ENCODE measurements around the gene GP9.

GP9 gene

GRCh38 chr3:129040039-129040336 is 20.6 kb upstream of the GP9 start:
- no peak overlapping the region for H3K4me3 ChIP-seq (ENCODE audit: low read depth, low read length)
- no peak for TF ChIP-seq CTCF (IDR thresholded peaks at IDR 0.05; ENCODE audit: borderline replicate concordance, insufficient read depth, low read depth, low read length)

- no peak for TF ChIP-seq CTCF (IDR thresholded peaks at IDR 0.05; ENCODE audit: borderline replicate concordance, insufficient read depth, low read depth, low read length)
- no peak overlapping the region for H3K4me3 ChIP-seq (ENCODE audit: low read depth, low read length)
These were observed 19.8 kb upstream of the GP9 start for GRCh38 chr3:129040579-129041300.

GRCh38 chr3:129045675-129046036 is 14.9 kb upstream of the GP9 start:
- H3K4me3 ChIP-seq (ENCODE audit: low read depth, low read length) = no peak overlapping the region
- no peak for TF ChIP-seq CTCF (IDR thresholded peaks at IDR 0.05; ENCODE audit: borderline replicate concordance, insufficient read depth, low read depth, low read length)

- TF ChIP-seq CTCF (IDR thresholded peaks at IDR 0.05; ENCODE audit: borderline replicate concordance, insufficient read depth, low read depth, low read length) = no peak
- H3K4me3 ChIP-seq (ENCODE audit: low read depth, low read length) = no peak overlapping the region
These were observed 14.4 kb upstream of the GP9 start for GRCh38 chr3:129046037-129046731.

GRCh38 chr3:129046732-129047552 is 13.6 kb upstream of the GP9 start:
- no peak for TF ChIP-seq CTCF (IDR thresholded peaks at IDR 0.05; ENCODE audit: borderline replicate concordance, insufficient read depth, low read depth, low read length)
- no peak overlapping the region for H3K4me3 ChIP-seq (ENCODE audit: low read depth, low read length)

GRCh38 chr3:129047553-129047839 is 13.1 kb upstream of the GP9 start:
- no peak for TF ChIP-seq CTCF (IDR thresholded peaks at IDR 0.05; ENCODE audit: borderline replicate concordance, insufficient read depth, low read depth, low read length)
- H3K4me3 ChIP-seq (ENCODE audit: low read depth, low read length) = no peak overlapping the region

Data from GM12875 (cell line).